H1 (cell line): ENCODE measurements around the gene HES7.

Experiments
- BCL11A ChIP-seq, 2 experiments: IDR thresholded peaks; one replicate each; pipeline ENCODE4 v1.6.1; 2011; ENCODE audit warnings: low read depth in 2 of 2, low read length in 2 of 2, mild to moderate bottlenecking in 2 of 2
- KDM1A ChIP-seq: fragments of 200-600, 300-600 bp; sonication (generic); IDR thresholded peaks from 2 replicates; pipeline ENCODE4 v1.7.1; 2016; ENCODE audit warnings: mild to moderate bottlenecking, low read length, borderline replicate concordance
- MAFK ChIP-seq: IDR thresholded peaks from 2 replicates; pipeline ENCODE4 v1.6.1; 2012; ENCODE audit warnings: low read depth, mild to moderate bottlenecking, improper control_type of control experiment, low read length
- NRF1 ChIP-seq: IDR thresholded peaks from 2 replicates; pipeline ENCODE4 v1.6.1; 2011; ENCODE audit warnings: mild to moderate bottlenecking, low read depth, low read length, improper control_type of control experiment
- POLR2A ChIP-seq, 2 experiments: IDR thresholded peaks; 1 replicate in 1 of 2; 2 replicates in 1 of 2; pipeline ENCODE4 v1.6.1; 2011; ENCODE audit warnings: low read depth in 2 of 2, low read length in 2 of 2, mild to moderate bottlenecking in 2 of 2; ENCODE audit errors: control extremely low read depth in 1 of 2
- RFX5 ChIP-seq: IDR thresholded peaks from 2 replicates; pipeline ENCODE4 v1.6.1; 2011; ENCODE audit warnings: low read depth, low read length, improper control_type of control experiment, borderline replicate concordance
- SIN3A ChIP-seq, 2 experiments: IDR thresholded peaks in 1 of 2; conservative IDR thresholded peaks in 1 of 2; 2 replicates each; pipeline ENCODE4 v1.6.1; 2011 to 2012; ENCODE audit warnings: low read length in 2 of 2, improper control_type of control experiment in 1 of 2, low read depth in 1 of 2, mild to moderate bottlenecking in 1 of 2
- SP2 ChIP-seq: IDR thresholded peaks from 2 replicates; pipeline ENCODE4 v1.6.1; 2012; ENCODE audit warnings: mild to moderate bottlenecking, low read length, inconsistent platforms
- TAF1 ChIP-seq: IDR thresholded peaks from 2 replicates; pipeline ENCODE4 v1.6.1; 2011; ENCODE audit warnings: mild to moderate bottlenecking, low read depth, low read length
- YY1 ChIP-seq: IDR thresholded peaks from 2 replicates; pipeline ENCODE4 v1.6.1; 2011; ENCODE audit warnings: low read depth, mild to moderate bottlenecking, low read length
- TF ChIP-seq, protein P1 (sequence below), 3 experiments: IDR thresholded peaks; 1 replicate in 2 of 3; 2 replicates in 1 of 3; pipeline versions ENCODE4 v1.5.1 to v1.6.1; 2011; ENCODE audit warnings: low read length in 3 of 3, mild to moderate bottlenecking in 3 of 3, inconsistent platforms in 2 of 3, low read depth in 1 of 3, moderate library complexity in 1 of 3; ENCODE audit not compliant: insufficient read depth in 1 of 3; ENCODE audit errors: control extremely low read depth in 1 of 3
- TF ChIP-seq, protein P2 (sequence below): IDR thresholded peaks from 2 replicates; pipeline ENCODE4 v1.6.1; 2012; ENCODE audit warnings: inconsistent platforms

- TF ChIP-seq SP2 (no peak), POLR2A (IDR thresholded peaks at IDR 0.05; ENCODE audit: control extremely low read depth in 1 of 2, low read depth in 2 of 2, low read length in 2 of 2) (no peak), YY1 (no peak), NRF1 (no peak), SIN3A (conservative IDR thresholded peaks at IDR 0.05 in 1 of 2, IDR thresholded peaks at IDR 0.05 in 1 of 2; ENCODE audit: low read depth in 1 of 2, low read length in 2 of 2) (no peak), BCL11A (IDR thresholded peaks at IDR 0.05; ENCODE audit: low read depth in 2 of 2, low read length in 2 of 2) (no peak), RFX5 (no peak), TAF1 (no peak), MAFK (no peak), KDM1A (no peak)
- TF ChIP-seq, protein P1, sequence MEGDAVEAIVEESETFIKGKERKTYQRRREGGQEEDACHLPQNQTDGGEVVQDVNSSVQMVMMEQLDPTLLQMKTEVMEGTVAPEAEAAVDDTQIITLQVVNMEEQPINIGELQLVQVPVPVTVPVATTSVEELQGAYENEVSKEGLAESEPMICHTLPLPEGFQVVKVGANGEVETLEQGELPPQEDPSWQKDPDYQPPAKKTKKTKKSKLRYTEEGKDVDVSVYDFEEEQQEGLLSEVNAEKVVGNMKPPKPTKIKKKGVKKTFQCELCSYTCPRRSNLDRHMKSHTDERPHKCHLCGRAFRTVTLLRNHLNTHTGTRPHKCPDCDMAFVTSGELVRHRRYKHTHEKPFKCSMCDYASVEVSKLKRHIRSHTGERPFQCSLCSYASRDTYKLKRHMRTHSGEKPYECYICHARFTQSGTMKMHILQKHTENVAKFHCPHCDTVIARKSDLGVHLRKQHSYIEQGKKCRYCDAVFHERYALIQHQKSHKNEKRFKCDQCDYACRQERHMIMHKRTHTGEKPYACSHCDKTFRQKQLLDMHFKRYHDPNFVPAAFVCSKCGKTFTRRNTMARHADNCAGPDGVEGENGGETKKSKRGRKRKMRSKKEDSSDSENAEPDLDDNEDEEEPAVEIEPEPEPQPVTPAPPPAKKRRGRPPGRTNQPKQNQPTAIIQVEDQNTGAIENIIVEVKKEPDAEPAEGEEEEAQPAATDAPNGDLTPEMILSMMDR (IDR thresholded peaks at IDR 0.05; ENCODE audit: control extremely low read depth in 1 of 3, insufficient read depth in 1 of 3, low read depth in 1 of 3, low read length in 3 of 3), result no peak
- TF ChIP-seq, protein P2, sequence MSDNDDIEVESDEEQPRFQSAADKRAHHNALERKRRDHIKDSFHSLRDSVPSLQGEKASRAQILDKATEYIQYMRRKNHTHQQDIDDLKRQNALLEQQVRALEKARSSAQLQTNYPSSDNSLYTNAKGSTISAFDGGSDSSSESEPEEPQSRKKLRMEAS, result no peak
Measured at GRCh38 chr17:8110907-8111306, 13.0 kb downstream of the HES7 start.
